Measurements from ENCODE around the gene DBR1.

- TF ChIP-seq CTCF (IDR thresholded peaks at IDR 0.05; ENCODE audit: low read depth, low read length) (peak; percentile 70), EZH2phosphoT487 (IDR thresholded peaks at IDR 0.05; ENCODE audit: low read depth) (no peak)
Measured at GRCh38 chr3:138180375-138181029, 5.8 kb upstream of the DBR1 start.
